ENCODE data around the gene BMPR2. TPM values are rescaled to one million over a fixed set of nuclear protein-coding genes. Genes with fewer than 3 reads are reported as not detected.
A peak's percentile ranks its signal among the peaks of the same experiment; 100 is the strongest.
"Not testable (repeated sequence)": the region's sequence is repeated elsewhere in the genome, so short reads cannot be mapped to it uniquely, and the experiment has no call there.

The BMPR2 gene
- total RNA-seq, 2 donors from 2014 or later = 5.1 to 8.0 TPM

- Mint-ChIP-seq H3K27ac (peak overlapping the region; percentile 86 to 90), H3K36me3 (peaks cover 13 to 15% of the 10 kb centered on the region in 2 donors), H3K9me3 (no peaks in the 10 kb centered on the region)
- ATAC-seq (peak; percentile 28 to 39), DNase-seq (ENCODE audit: low spot score in 2 of 2) (peak; percentile 43 to 58)
These were observed 506 bp downstream of the BMPR2 start for GRCh38 chr2:202376460-202377206.

GRCh38 chr2:202377207-202377761 is 1.2 kb downstream of the BMPR2 start:
- DNase-seq (ENCODE audit: low spot score in 2 of 2) (peak in 1 of 2 donors; percentile 17), ATAC-seq (no peak)
- Mint-ChIP-seq H3K36me3 (peaks cover 13 to 15% of the 10 kb centered on the region in 2 donors), H3K27ac (peak overlapping the region; percentile 86 to 90), H3K9me3 (no peaks in the 10 kb centered on the region)

GRCh38 chr2:202378001-202378400 is 1.9 kb downstream of the BMPR2 start:
- H3K9me3 Mint-ChIP-seq = no peaks in the 10 kb centered on the region
- ATAC-seq (no peak), DNase-seq (ENCODE audit: low spot score in 2 of 2) (no peak)
- H3K36me3 Mint-ChIP-seq = peaks cover 13 to 15% of the 10 kb centered on the region in 2 donors
- peak overlapping the region in 1 of 2 donors; percentile 9 for H3K27ac Mint-ChIP-seq

GRCh38 chr2:202378662-202379358 is 2.7 kb downstream of the BMPR2 start:
- no peak overlapping the region for H3K27ac Mint-ChIP-seq
- ATAC-seq (no peak), DNase-seq (ENCODE audit: low spot score in 2 of 2) (no peak)
- H3K9me3 Mint-ChIP-seq = no peaks in the 10 kb centered on the region
- H3K36me3 Mint-ChIP-seq = peaks cover 13 to 15% of the 10 kb centered on the region in 2 donors

- H3K36me3 Mint-ChIP-seq = no peaks in the 10 kb centered on the region
- H3K9me3 Mint-ChIP-seq = no peaks in the 10 kb centered on the region
- H3K27ac Mint-ChIP-seq = no peak overlapping the region
- DNase-seq (ENCODE audit: low spot score in 2 of 2) = no peak
- ATAC-seq = no peak
These were observed 6.6 kb downstream of the BMPR2 start for GRCh38 chr2:202382684-202383083.

- not testable (repeated sequence) for DNase-seq (ENCODE audit: low spot score in 2 of 2); H3K27ac Mint-ChIP-seq; H3K36me3 Mint-ChIP-seq; ATAC-seq; H3K9me3 Mint-ChIP-seq
These were observed 10.4 kb downstream of the BMPR2 start for GRCh38 chr2:202386495-202386894.

GRCh38 chr2:202387608-202388342 is 11.6 kb downstream of the BMPR2 start:
- peak in 1 of 2 donors; percentile 58 for ATAC-seq
- no peak overlapping the region for H3K27ac Mint-ChIP-seq
- no peak for DNase-seq (ENCODE audit: low spot score in 2 of 2)
- H3K36me3 Mint-ChIP-seq = no peaks in the 10 kb centered on the region
- H3K9me3 Mint-ChIP-seq = no peaks in the 10 kb centered on the region

- ATAC-seq (no peak), DNase-seq (ENCODE audit: low spot score in 2 of 2) (no peak)
- no peaks in the 10 kb centered on the region for H3K9me3 Mint-ChIP-seq
- no peaks in the 10 kb centered on the region for H3K36me3 Mint-ChIP-seq
- H3K27ac Mint-ChIP-seq = no peak overlapping the region
These were observed 24.8 kb downstream of the BMPR2 start for GRCh38 chr2:202400941-202401340.

- Mint-ChIP-seq H3K27ac (no peak overlapping the region), H3K36me3 (no peaks in the 10 kb centered on the region), H3K9me3 (no peaks in the 10 kb centered on the region)
- ATAC-seq (no peak), DNase-seq (ENCODE audit: low spot score in 2 of 2) (no peak)
These were observed 29.7 kb downstream of the BMPR2 start for GRCh38 chr2:202405798-202406197.

- H3K36me3 Mint-ChIP-seq = no peaks in the 10 kb centered on the region
These were observed 30.4 kb downstream of the BMPR2 start for GRCh38 chr2:202406445-202406978.

GRCh38 chr2:202408546-202409140 is 32.5 kb downstream of the BMPR2 start:
- no peak overlapping the region for H3K27ac Mint-ChIP-seq
- H3K9me3 Mint-ChIP-seq = no peaks in the 10 kb centered on the region
- DNase-seq (ENCODE audit: low spot score in 2 of 2) = no peak
- H3K36me3 Mint-ChIP-seq = no peaks in the 10 kb centered on the region
- ATAC-seq = no peak

More at GRCh38 chr2:202406445-202406978, 30.4 kb downstream of the BMPR2 start:
- Mint-ChIP-seq H3K9me3 (no peaks in the 10 kb centered on the region), H3K27ac (no peak overlapping the region)
- ATAC-seq = no peak
- no peak for DNase-seq (ENCODE audit: low spot score in 2 of 2)

- Mint-ChIP-seq H3K27ac (no peak overlapping the region), H3K36me3 (no peaks in the 10 kb centered on the region), H3K9me3 (no peaks in the 10 kb centered on the region)
- DNase-seq (ENCODE audit: low spot score in 2 of 2) (no peak), ATAC-seq (peak in 1 of 2 donors; percentile 61)
These were observed 34.0 kb downstream of the BMPR2 start for GRCh38 chr2:202410092-202410491.

GRCh38 chr2:202411097-202411496 is 35.0 kb downstream of the BMPR2 start:
- Mint-ChIP-seq H3K36me3 (no peaks in the 10 kb centered on the region), H3K9me3 (no peaks in the 10 kb centered on the region)
- no peak for ATAC-seq

GRCh38 chr2:202418027-202418426 is 41.9 kb downstream of the BMPR2 start:
- H3K27ac Mint-ChIP-seq = peak overlapping the region in 1 of 2 donors; percentile 81
- H3K36me3 Mint-ChIP-seq = no peaks in the 10 kb centered on the region
- ATAC-seq (no peak), DNase-seq (ENCODE audit: low spot score in 2 of 2) (no peak)
- H3K9me3 Mint-ChIP-seq = no peaks in the 10 kb centered on the region

More at GRCh38 chr2:202411097-202411496, 35.0 kb downstream of the BMPR2 start:
- no peak for DNase-seq (ENCODE audit: low spot score in 2 of 2)
- H3K27ac Mint-ChIP-seq = no peak overlapping the region

- Mint-ChIP-seq H3K36me3 (no peaks in the 10 kb centered on the region), H3K27ac (no peak overlapping the region), H3K9me3 (no peaks in the 10 kb centered on the region)
- no peak for ATAC-seq
- no peak for DNase-seq (ENCODE audit: low spot score in 2 of 2)
These were observed 42.4 kb downstream of the BMPR2 start for GRCh38 chr2:202418511-202418910.

GRCh38 chr2:202423139-202423538 is 47.0 kb downstream of the BMPR2 start:
- Mint-ChIP-seq H3K9me3 (no peaks in the 10 kb centered on the region), H3K27ac (no peak overlapping the region)
- ATAC-seq = no peak

More at GRCh38 chr2:202423139-202423538, 47.0 kb downstream of the BMPR2 start:
- H3K36me3 Mint-ChIP-seq = no peaks in the 10 kb centered on the region
- no peak for DNase-seq (ENCODE audit: low spot score in 2 of 2)

Measured in activated naive CD4-positive, alpha-beta T cell treated with anti-CD3 and anti-CD28 coated beads, Interleukin-2, amount 50 U/mL, for 72 hours (primary cell).